Fibroblast of skin of left biceps (primary cell): ENCODE results near the gene CTRB2.

ENCODE experiments used
- DNase-seq, 2 experiments: peaks; one replicate each; pipeline ENCODE4 v3.0.0-alpha.2; 2013; ENCODE audit warnings: low read depth in 2 of 2

The CTRB2 gene

DNA sequence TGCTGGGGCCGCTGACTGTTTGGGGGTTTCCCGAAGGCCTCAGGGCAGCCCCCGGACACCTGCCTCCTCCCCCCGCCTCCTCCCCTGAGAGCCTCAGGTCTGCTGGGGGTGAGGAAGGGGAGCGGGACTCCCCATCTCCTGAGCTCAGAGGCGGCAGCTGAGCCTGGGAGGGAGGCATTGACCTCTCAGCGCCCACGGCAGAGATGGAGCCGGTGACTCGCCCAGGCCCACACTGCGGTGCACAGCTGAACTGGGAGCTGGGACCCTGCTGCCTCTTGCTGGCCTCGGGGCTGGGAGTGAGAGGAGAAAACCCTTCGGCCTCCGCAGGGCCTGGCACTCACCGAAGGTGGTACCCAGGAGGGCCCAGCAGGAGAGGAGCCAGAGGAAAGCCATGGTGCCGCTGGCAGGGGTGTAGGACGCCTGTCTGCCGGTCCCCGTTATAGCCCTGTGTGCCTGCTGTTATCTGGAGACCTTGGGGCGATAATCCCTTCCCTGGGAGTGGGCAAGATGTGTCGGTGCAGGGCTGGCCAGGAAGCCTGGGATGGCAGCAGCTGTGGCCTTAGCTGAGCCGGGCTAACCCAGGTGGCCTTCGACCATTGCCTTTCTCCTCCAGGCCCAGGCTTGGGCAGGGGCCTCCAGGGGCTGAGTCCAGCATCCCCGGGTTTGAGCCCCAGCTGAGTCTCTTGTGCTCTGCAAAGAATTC, at the start of gene CTRB2:
TSS of gene CTRB2 (minus strand) at position 413 of the 703 bp plus-strand sequence. CDS start at position 393, 20 bp downstream.
- no peak for DNase-seq

DNA sequence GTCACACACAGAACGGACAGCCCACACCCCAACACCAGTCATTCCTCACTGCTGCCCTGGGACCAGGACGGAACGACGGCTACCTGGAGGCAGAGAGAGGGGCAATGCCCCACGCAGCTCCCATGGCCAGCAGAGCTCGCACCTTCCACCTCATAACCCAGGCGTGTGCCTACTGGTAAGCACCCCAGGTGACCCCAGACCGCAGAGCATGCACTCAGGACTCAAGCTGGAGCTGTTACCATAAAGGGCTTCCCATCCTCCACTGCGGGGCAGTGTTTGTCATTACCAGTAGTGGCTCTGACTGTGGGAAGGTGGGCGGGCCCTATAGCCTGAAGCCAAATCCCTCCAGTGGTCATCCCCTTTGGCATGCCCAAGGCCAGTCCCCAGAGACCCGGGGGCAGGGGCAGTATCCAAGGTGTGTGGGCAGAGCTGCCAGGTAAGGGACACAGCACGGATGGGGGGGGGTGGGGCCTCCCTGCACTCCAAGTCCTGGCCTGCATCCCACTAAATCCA, 49.2 kb upstream of the CTRB2 start:
- no peak for DNase-seq

DNA sequence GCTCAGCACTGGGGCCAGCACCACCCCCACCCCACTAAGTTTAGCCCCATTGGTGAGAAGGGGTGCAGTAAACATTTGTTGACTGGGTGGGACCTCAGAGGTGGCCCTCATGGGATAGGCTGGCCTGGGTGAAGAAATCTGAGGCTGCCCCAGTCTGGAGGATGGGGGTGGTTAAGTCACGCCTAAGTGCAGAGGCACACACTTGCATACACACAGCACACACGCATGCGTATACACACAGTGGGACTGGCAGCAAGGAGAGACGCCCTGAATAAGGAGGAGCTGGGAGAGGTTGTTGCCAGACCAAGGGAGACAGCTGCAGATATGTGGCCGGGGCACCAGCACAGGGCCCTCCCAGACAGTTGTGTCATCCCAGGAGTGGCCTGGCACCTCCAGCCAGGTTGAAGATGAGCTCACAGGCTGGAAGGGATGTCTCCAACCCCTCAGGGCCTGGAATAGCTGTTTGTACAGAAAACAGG, 47.4 kb upstream of the CTRB2 start:
- peak in 1 of 2 experiments; percentile 51 for DNase-seq

DNA sequence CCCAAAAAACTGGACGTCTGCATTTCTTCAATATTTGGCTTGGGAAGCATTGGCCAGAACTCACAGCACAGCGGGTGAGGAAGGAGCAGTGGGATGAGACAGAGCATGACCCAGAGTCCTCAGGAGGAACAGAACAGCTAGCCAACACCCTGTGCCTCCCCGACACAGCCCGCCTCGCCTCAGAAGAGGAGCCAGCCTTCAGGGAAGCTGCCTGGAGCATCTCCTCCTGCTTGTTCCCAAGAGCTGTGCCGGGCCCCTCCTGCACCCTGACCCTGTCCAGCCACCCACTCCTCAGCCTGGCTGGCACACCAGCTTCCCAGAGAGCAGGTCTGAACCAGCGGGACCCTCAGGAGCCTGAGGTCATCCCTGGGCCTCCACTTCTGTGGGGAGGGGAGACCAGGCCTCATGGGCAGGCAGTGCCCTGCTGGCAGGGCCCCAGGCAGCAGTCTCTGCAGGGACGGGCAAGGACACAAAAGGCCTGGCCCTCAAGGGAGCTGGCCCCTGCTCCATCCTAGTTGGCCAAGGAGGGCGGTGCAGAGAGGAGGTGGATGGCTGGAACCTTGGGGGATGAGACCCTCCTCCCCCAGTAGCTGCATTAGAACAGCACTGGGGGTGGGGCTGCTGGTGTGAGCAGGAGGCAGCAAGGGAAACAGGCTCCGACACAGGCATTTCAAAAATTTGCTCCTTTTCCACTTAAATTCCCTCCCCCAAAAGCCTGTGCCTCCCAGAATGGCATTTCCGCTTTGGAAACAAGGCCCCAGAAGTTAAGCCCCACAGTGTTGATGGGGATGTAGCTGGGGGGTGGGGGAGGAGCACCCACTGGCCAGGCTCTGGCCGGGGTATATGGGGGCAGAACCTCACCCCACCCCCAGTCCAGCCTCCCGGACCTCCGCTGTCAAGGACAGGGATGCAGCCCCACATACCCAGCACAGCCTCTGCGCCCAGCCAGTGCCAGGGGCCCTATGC, 46.3 kb upstream of the CTRB2 start:
- peak; percentile 78 to 83 for DNase-seq

DNA sequence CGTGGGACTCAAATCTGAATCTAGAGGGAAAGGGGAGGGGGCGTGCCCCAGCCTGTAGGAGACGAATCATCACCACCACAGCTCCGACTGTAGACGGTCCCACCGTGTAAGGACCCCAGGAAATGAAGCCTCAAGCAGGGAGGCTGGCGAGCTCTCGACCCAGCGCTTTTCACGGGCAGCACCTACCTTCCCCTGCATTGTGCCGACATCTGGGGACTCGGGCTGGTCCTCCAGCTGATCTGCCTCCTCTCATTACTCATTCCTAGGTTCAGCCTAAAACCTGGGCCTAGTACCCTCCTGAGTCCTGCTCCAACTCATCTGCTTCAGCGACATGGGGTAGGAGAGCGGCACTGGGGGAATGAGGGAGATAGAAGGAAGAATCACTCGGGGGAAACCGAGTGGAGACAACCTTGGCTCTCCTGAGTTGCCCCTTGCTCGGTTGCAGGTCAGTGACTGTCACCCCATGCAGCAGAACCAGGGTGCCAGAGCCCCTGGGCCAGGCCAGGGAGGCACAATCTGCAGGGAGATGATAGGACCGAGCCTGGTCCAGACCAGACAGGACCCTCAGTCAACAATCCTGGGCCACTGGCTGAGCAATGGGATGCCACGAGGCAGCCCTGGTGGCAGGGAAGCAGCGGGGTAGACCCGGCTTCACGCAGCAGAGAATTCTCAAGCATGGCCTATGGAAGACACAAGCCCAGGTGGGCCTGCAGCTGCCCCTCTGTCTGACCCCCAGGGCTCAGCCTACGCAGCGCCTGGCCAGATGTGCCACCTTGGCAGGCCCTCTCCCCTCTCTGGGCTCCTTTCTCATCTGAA, 45.3 kb upstream of the CTRB2 start:
- no peak for DNase-seq

DNA sequence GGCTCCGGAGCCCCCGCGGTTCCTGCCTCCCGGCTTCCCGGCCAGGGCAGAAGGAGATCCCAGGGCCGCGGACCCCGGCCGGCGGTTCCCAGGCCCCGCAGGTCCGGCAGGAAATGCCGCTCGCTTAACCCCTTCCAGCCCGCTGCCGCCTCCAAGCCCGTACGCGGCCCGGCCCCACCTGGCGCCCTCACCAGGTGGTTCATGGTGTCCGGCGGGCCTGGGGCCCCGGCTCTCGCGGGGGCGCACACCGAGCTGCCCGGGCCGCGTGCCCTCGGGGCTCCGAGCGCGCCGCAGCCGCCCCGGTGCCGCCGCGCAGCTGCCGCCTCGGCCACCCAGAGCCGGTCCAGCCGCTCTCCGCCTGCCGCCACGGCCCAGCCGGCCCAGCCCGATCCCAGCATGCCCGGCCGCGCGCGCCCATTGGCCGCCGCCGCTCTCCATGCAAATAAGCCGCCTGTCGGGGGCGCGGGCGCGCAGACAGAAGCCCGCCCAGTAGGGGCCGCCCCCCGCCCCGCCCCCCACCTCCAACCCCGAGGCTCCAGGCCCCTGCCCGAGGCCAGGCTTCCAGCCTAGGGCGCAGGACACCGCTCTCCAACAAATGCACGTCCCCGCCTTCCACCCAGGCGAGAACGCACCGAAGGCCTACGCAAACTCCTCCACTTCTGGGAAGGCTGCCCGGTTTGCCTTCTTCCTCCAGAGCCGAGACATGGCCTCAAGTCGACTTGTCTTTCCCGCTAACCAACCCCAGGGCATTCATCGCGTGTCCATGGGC, 44.5 kb upstream of the CTRB2 start, which contains the start of gene BCAR1:
TSS of gene BCAR1 (minus strand) at position 345 of the 769 bp plus-strand sequence. CDS start at position 203, 142 bp downstream.
- peak; percentile 48 to 58 for DNase-seq

DNA sequence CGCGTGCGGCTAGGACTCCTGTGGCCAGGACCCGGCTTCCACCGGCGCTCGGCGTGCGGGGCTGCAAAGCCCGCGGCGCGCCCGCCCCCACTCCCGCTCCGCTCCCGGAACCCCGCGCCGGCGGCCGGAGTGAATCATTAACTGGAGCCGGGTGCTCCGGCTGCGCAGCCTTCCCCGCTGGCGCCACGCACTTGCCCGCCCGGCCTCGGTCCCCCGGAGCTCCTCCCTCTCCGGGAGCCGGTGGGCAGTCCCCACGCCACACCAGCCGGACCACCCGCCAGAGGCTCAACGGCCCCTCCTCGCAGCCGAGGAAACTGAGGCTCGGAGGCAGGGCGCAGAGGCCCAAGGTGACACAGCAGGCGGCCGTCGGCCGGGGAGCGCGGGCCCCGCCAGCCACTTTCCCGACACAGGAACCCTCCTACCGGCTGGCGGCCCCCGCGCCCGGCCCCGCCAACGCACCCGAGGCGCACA, 43.9 kb upstream of the CTRB2 start:
- DNase-seq, result no peak

DNA sequence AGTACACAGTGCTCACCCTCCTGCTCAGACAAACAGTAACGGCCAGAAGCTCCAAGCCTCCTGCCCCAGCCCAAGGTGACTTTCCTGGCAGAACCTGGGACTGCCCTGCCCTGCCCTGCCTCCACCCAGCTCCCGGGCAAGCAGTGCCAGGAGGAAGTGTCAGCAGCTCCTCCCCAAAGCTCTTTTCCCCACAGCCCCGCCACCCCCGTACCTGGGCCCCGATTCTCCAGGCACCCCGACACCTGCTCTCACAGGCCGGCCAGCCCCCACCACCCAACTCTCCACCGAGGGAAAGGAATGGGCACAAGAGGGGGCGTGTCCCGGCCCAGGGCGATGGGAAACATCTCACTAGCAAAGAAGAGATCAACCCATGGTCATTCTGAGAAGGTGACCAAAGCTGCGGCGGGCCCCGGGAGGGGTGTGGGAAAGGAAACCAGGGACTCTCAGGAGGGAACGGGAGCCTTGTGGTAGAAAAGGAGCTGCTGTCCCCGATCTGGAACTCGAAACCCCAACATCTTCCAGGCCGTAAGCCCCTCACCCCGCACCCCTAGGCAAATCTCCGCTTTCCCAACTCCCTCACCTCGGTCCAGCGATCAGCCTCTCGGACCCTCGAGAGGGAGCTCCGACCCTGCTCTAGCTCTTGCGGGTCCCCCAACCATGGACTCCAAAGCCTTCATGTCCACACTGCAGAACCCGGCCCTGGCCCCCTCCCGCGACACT, 43.3 kb upstream of the CTRB2 start:
- no peak for DNase-seq

DNA sequence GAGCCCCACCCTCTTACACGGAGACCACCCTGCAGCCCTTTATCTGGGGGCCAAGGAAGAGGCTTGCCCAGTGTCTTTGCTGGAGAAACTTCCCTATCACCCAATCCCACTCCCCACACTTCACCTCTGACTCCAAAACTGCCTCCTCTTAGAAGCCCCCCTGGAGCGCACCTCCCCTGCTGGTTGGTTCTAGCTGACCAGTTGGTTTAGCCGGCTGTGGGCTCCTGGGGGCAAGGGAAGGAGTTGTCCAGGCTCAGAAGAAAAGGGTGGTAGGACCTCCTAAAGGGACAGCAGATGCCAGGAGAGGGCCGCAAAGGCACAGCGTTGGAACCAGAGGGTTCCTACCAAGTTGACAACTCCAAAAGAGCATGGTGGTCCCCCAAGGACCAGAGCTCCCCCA, 42.5 kb upstream of the CTRB2 start:
- no peak for DNase-seq

DNA sequence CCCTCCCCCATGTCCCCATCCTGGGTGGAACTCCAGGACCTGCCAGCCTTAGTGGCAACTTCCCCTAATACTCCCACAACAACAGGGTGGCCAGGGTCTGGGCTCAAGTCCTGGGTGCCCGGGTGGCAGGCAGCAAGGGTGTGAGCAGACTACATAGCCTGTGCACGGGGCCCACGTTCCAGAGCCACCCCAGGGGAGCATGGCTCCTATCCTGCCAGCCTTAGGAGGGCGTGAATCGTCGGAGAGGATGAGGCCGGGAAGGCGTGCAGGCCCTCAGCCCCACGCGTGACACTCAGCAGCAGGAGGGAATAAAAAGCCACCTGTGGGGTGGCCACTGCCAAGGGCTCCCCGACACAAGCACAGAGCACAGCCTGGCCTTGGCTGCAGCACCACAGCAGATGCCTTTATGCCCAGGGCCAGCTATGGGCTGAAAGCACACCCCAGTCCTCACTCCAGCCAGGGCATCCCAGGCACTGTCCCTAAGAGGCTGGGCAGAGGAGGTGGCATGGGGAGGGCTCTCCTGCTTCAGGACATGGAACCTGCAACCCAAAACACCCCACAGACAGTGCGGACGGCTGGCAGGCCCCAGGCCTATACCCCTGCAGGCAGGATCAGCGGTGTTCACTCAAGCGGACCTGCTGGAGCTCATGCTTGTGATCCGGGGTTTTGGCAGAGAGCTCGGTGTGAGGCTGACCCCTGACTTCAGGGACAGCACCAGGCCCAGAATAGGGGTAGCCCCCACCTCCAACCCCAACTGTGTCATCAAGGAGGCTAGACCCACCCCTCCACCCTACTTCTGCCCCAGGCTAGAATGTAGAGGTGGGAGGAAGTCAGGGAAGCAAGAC, 41.8 kb upstream of the CTRB2 start:
- DNase-seq, result no peak

DNA sequence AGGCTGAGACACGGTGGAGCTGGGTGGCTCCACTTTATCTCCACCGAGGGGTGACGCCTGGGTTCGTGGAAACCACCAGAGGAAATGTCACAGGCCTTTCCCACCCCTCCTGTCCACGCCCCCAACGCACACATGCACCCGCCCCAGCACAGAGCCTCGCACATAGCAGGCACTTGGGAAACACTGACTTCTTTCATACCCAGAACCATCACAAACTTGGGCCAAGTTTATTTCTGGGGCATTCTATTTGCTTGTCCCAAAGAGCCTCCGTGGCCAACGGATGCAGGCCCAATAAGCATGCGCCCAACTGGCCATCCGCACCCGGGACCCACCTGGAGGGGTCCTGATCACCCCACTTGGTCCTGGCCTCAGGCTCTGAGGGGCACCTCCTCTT, 41.2 kb upstream of the CTRB2 start:
- no peak for DNase-seq

DNA sequence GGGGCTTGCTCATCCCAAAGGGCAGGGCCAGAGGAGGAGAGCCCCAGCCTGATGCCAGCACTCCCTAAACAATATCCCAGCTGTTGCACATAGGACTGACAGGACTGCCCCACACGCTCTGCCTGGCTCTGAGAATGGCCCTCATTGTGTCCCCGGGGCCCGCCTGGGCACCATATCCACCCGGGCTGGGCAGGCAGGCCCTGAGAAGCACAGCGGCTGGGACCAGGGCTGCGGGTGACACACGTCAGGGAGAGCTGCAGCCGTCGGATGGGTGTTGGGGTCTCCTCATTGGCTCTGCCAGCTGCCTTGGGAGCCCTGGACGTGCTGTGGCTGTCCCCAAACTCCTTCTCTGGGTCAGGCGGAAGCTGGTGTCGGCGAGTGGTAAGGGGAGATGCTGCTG, 40.3 kb upstream of the CTRB2 start:
- DNase-seq, result no peak

DNA sequence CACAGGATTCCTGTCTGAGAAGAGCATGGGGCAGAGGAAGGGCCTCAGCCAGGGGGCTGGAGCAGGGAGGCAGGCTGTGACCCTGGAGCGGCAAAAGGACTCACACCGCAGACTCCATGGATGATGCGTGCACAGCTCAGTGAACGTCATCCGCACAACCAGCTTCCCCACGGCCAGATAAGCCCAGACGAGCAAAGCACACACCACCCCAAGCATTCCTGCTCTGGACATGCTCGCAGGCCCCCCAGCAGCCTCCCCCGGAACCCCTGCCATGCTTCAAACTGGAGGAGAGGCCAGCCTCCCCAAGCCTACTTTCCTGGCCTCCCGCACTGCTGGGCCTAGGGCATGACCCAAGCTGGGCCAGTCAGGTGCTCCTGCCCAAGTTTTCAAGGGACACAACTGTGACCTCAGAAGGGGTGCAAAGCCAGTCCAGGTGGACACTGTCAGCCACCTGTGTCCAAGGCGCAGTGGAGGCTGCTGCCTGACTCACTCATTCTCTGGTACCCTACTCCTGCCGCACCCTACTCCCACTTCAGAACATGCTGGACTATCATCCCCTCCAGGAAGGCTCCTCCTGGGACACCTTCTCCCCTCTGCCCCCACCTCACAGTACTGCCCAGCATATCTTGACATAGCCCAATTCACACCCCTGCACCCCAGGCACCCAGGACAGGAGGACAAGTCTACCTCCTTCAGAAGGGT, 39.7 kb upstream of the CTRB2 start:
- DNase-seq, result no peak

DNA sequence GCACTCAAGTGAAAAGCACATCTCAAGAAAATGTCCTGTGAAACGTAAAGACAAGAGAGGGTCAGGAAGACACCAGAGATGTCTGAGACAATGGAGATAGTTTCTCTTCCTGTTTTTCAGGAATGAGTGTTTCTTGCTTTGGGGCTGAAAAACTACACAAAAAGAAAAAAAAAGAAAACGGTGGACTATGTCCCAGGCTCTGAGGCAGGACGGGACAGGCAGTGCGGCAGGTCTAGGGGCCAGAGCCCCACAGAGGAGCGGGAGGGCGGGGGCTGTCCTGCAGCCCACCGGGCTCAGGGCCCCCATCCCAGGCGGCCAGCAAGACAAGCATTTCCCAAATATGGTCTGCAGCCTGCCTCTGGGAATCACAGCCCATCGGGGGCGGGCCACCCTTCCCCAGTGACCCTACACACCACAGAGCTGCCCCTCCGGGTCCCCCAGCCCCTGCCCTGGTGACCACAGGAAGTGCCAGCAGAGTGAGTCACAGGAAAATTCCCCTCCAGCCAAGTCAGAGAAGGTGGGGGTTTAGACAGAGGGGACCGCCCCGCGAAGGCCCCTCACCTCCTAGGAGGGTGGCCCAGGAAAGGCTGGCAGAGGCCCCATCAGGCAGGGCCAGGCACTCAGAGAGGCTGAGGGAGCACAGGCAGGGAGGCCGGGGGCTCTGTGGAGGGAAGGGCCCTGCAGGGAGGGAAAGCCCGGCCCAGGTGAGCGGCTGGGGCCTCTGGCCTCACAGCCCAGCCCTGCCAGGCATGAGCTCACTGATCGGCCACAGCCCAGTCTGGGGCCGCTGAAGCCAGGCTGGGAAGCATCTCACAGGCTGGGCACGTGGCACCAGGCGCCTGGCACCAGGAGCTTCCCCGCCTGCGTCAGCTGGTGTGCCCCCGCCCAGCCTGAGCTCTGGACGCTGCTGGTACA, 38.1 kb upstream of the CTRB2 start:
- DNase-seq, result peak; percentile 72

DNA sequence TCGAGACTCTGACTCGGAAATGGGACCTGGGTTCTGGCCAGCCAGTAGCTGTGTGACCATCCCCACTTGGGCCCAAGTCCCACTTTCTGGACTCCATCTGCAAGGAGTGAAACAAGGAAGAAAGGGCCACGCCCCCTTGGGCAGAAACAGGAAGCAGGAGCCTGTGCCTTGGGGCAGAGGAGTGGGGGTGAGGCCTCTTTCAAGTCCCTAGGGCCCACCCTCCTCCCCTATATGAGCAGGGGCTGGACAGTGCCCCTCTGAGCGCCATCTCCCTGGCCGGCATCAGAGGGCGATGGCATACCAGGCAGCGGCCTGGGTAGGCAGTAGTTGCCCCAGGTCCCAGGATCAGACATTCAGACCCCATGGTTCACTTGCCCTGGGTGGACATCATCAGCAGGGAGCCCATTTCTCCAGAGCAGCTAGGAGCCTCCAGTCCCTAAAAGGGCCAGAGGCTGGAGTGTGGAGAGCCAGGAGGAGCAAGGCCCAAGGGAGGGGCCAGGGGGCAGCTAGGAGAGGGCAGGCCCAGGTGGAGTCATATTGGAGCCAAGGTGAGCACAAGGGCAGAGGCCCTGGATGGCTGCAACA, 37.4 kb upstream of the CTRB2 start:
- no peak for DNase-seq

DNA sequence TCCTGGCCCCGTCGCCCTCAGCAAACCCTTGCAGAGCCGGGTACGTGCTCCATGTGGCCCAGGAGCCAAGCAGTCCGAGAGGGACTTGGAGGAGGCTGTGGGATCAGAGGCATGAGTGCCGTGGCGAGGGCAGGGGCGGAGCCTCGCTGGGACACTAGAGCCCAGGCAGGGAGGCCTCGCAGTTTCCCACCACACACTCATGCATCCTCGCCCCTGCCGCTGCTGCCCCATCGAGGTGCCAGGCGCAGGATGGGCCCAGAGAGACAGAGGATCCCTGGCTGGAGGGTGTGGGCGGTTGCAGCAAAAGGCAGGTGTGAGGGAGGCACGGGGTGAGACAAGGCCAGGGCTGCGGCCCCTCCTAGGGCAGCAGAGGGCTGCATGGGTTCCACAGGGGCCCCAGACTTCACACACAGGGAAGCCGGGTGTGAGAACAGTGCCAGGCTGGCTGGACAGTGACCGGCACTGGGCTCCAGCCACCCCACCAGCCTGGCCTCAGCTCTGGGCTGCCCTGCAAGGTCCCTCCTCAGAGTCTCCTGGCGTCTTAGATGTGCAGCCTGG, 36.8 kb upstream of the CTRB2 start:
- no peak for DNase-seq
